MCF 10A (cell line): ENCODE measurements around the gene ARHGEF12. TPM values are rescaled to one million over a fixed set of nuclear protein-coding genes. Genes with fewer than 3 reads are reported as not detected.

Source experiments
- BruUV-seq: library from RNA; stranded (reverse); fragments of 400-500 nt; replicated peaks from 2 replicates; lab custom pipeline; 2021; lab: Mats Ljungman, UMichigan
- CTCF ChIA-PET: fragments of 300-600 bp; sonication (Branson Sonifier 250); formaldehyde crosslinking; extraction: SDS; loops from one replicate; lab custom pipeline; 2021; ENCODE audit warnings: antibody characterized with exemption, inconsistent platforms; lab: Yijun Ruan, JAX
- POLR2A ChIA-PET: fragments of 300-600, 350-650 bp; sonication (Branson Sonifier 250); formaldehyde crosslinking; extraction: SDS; loops from one replicate; lab custom pipeline; 2020; ENCODE audit warnings: antibody characterized with exemption, inconsistent platforms; lab: Yijun Ruan, JAX
- DNase-seq: peaks from one replicate; pipeline ENCODE4 v3.0.0-alpha.2; 2018; ENCODE audit not compliant: unreplicated experiment
- H3K27ac Mint-ChIP-seq: one replicate; pipeline ENCODE4 v1.8.0; 2022; ENCODE audit warnings: mild to moderate bottlenecking, low read depth, mixed read lengths; ENCODE audit not compliant: unreplicated experiment
- H3K27me3 Mint-ChIP-seq: one replicate; pipeline ENCODE4 v1.8.0; 2022; ENCODE audit warnings: mixed read lengths; ENCODE audit not compliant: insufficient read depth, unreplicated experiment
- H3K36me3 Mint-ChIP-seq: one replicate; pipeline ENCODE4 v1.8.0; 2022; ENCODE audit warnings: mild to moderate bottlenecking, moderate library complexity, mixed read lengths; ENCODE audit not compliant: insufficient read depth, unreplicated experiment
- H3K4me1 Mint-ChIP-seq: one replicate; pipeline ENCODE4 v1.8.0; 2022; ENCODE audit warnings: mixed read lengths; ENCODE audit not compliant: insufficient read depth, unreplicated experiment
- H3K4me3 Mint-ChIP-seq: one replicate; pipeline ENCODE4 v1.8.0; 2022; ENCODE audit warnings: mild to moderate bottlenecking, moderate library complexity, mixed read lengths; ENCODE audit not compliant: unreplicated experiment
- H3K9me3 Mint-ChIP-seq: one replicate; pipeline ENCODE4 v1.8.0; 2022; ENCODE audit warnings: mixed read lengths; ENCODE audit not compliant: unreplicated experiment
- intact Hi-C: fragments of 100-400 bp; cut with micrococcal nuclease; formaldehyde crosslinking; loops from 2 replicates; pipeline ENCODE4 v1.14.1; 2022
- total RNA-seq: library from RNA; stranded (reverse); gene quantifications from 2 replicates; pipeline ENCODE4 v1.2.3, GENCODE V29; 2022
- TF ChIP-seq, protein P1 (sequence below): fragments of 200-600 bp; IDR thresholded peaks from one replicate; pipeline ENCODE4 v1.8.0; 2022; ENCODE audit warnings: antibody characterized with exemption, mild to moderate bottlenecking; ENCODE audit not compliant: unreplicated experiment

ARHGEF12 gene
- total RNA-seq, 1 experiment from 2014 or later, result 61.2 TPM

DNA sequence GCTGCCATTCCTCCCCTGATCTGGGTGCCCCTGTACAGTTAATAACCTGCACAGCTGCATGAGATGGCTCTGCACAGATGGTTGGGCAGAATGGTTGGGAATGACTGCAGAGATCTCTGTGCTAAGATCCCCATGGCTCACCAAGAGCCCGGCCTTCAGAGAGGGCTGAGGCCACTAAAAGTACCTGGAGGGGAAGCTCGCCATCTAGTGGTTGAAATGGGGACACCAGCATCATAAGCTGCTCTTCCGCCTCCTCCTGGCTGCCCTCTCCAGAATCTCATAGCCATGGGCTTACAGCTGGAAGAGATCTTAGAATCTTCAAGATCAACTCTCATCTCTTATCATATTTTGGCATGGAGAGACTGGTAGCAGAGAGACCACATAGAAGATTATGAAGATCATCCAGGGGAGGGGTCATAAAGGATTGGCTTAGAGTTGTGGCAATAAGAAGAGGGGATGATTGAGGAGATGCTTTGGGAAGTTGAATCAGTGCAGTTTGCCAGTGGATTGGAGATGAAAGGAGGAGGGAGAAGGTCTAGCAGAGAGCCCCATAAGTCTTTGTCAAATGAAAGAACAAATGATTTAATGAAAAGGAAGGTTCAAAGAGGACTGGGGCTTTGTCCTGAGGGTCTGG lies 33.1 kb upstream of the ARHGEF12 start:
- POLR2A ChIA-PET, result interaction anchor here (0.6 to 2.1 kb wide), 6 partner anchors 23 to 464 kb away, joined by 3 to 13 read pairs (median 5); partner anchors contain the start of gene TLCD5
- BruUV-seq, result no TSS peak
- H3K27me3 Mint-ChIP-seq, result peaks cover 5% of the 10 kb centered on the region

DNA sequence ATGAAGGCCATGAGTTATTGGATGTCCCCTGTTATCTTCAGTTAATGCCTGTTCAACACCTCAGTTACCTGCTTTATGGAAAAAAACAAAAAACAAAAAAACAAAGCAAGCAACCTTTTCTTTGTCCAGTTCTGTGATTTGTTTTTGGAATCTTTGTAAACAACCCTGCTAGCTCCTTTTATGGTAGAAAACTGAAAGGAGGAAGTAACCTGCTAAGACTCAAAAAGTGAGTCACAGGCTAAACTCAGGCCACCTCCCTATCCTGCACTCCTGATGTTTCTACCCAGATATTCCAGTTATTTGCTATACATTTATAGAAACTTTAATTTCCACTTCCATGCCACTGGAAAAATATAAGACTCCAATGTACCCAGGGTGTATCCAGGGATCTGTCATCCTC lies 31.7 kb upstream of the ARHGEF12 start:
- peak overlapping the region; percentile 49 for H3K27ac Mint-ChIP-seq
- intact Hi-C loops, result loop anchor here (5.0 kb wide), 1 partner anchor 182 kb away; no protein-coding TSS in a partner anchor
- TF ChIP-seq, protein P1, sequence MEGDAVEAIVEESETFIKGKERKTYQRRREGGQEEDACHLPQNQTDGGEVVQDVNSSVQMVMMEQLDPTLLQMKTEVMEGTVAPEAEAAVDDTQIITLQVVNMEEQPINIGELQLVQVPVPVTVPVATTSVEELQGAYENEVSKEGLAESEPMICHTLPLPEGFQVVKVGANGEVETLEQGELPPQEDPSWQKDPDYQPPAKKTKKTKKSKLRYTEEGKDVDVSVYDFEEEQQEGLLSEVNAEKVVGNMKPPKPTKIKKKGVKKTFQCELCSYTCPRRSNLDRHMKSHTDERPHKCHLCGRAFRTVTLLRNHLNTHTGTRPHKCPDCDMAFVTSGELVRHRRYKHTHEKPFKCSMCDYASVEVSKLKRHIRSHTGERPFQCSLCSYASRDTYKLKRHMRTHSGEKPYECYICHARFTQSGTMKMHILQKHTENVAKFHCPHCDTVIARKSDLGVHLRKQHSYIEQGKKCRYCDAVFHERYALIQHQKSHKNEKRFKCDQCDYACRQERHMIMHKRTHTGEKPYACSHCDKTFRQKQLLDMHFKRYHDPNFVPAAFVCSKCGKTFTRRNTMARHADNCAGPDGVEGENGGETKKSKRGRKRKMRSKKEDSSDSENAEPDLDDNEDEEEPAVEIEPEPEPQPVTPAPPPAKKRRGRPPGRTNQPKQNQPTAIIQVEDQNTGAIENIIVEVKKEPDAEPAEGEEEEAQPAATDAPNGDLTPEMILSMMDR, result no peak
- H3K9me3 Mint-ChIP-seq, result no peaks in the 10 kb centered on the region
- CTCF ChIA-PET, result interaction anchor here (0.6 to 14.9 kb wide), 12 partner anchors 9 to 552 kb away, joined by 3 to 526 read pairs (median 7); partner anchors contain the start of gene POU2F3
- no peak overlapping the region for H3K4me3 Mint-ChIP-seq
- H3K4me1 Mint-ChIP-seq, result peaks cover 22% of the 10 kb centered on the region
- POLR2A ChIA-PET, result interaction anchor here (0.6 to 2.1 kb wide), 11 partner anchors 10 to 613 kb away, joined by 3 to 13 read pairs (median 3); partner anchors contain the start of gene TLCD5
- H3K36me3 Mint-ChIP-seq, result no peaks in the 10 kb centered on the region
- BruUV-seq, result no TSS peak
- peak; percentile 42 for DNase-seq
- H3K27me3 Mint-ChIP-seq, result no peaks in the 10 kb centered on the region

More for the DNA sequence above, 33.1 kb upstream of the ARHGEF12 start:
- intact Hi-C loops, result loop anchor here (5.0 kb wide), 1 partner anchor 181 kb away; no protein-coding TSS in a partner anchor
- TF ChIP-seq, protein P1, result peak; percentile 88
- Mint-ChIP-seq H3K27ac (peak overlapping the region; percentile 55), H3K9me3 (no peaks in the 10 kb centered on the region), H3K4me1 (peaks cover 22% of the 10 kb centered on the region), H3K36me3 (peaks cover 4% of the 10 kb centered on the region), H3K4me3 (no peak overlapping the region)
- DNase-seq, result peak; percentile 86
- CTCF ChIA-PET, result interaction anchor here (0.5 to 14.9 kb wide), 48 partner anchors 8 to 425 kb away, joined by 3 to 526 read pairs (median 4); partner anchors contain the start of genes ARHGEF12, POU2F3 and TLCD5

DNA sequence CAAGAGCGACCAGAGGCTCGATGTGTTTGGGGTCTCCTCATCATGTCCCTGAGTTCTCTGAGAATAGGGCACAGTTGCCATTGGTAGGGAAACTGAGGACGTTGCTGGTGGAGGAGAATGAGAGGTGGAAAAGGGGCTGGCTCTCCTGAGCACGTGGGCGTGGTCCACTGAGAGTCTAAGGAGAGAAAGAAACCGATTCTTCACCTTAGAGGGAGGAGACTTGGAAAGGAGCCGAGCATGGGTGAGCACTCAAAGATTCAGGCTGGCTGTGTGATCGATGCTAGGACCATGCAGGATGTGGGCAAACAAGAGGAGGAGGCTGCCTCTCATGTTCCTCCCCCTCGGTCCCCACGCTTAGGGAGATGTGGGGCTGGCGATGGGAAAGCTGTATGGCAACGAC lies 30.9 kb upstream of the ARHGEF12 start:
- CTCF ChIA-PET, result interaction anchor here (0.6 to 14.9 kb wide), 6 partner anchors 9 to 552 kb away, joined by 3 to 526 read pairs (median 5); partner anchors contain the start of gene POU2F3
- Mint-ChIP-seq H3K27me3 (no peaks in the 10 kb centered on the region), H3K9me3 (no peaks in the 10 kb centered on the region), H3K27ac (peak overlapping the region; percentile 49), H3K4me1 (peaks cover 22% of the 10 kb centered on the region), H3K36me3 (no peaks in the 10 kb centered on the region), H3K4me3 (no peak overlapping the region)
- TF ChIP-seq, protein P1, result no peak
- peak; percentile 43 for DNase-seq
- BruUV-seq, result no TSS peak
- intact Hi-C loops, result no loop called here
- POLR2A ChIA-PET, result interaction anchor here (1.0 kb wide), 1 partner anchor 18 kb away, joined by 3 read pairs; no protein-coding TSS in a partner anchor
